ENCODE data around the gene TRAPPC6A. TPM values are rescaled to one million over a fixed set of nuclear protein-coding genes. Genes with fewer than 3 reads are reported as not detected.

TRAPPC6A gene
- total RNA-seq, 1 experiment from 2014 or later = 18.3 TPM

DNA sequence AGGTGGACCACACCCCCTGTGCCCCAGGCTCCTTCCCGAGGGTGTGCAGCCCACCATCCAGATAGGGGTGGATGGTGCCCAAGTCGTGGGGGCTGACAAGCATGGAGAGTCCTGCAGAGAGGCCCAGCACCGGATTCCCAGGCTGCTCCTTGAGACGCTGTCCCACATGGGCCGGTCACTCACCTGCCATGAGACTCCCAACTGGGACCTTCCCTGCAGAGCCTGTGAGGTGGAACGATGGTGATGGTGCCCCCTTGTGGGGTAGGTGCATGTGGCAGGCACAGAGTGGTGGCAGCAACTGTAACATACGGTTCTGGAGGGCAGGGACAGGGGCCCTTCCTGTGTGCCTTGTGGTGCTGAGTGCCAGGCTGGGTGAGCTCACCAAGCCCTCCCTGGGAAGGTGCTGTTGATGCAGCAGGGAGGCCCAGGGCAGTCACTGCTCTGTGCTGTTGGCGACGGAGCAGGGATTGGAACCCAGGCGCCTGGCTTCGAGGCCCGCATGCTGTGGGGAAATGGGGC is 52.0 kb downstream of the TRAPPC6A start:
- CTCF ChIA-PET = no interaction called here
- H4K20me1 ChIP-seq (ENCODE audit: low read length) = no peaks in the 10 kb centered on the region; the same call in none of the 2 replicates

GRCh38 chr19:45125360-45125759 is 52.7 kb downstream of the TRAPPC6A start:
- BruUV-seq (replicated peaks) = no TSS peak
- H3K79me2 ChIP-seq (ENCODE audit: low read length) = peaks cover 55% of the 10 kb centered on the region
- H3K36me3 ChIP-seq (ENCODE audit: low read depth, low read length) = no peaks in the 10 kb centered on the region
- H3F3A ChIP-seq (ENCODE audit: low read length, unreplicated experiment) = peaks cover 4% of the 10 kb centered on the region
- DNase-seq = no peak
- H3K9ac ChIP-seq (ENCODE audit: low read length) = no peak overlapping the region
- H4K20me1 ChIP-seq (ENCODE audit: low read length) = no peaks in the 10 kb centered on the region; the same call in none of the 2 replicates
- H3K9me2 ChIP-seq (replicated peaks; ENCODE audit: low read length) = no peaks in the 10 kb centered on the region
- POLR2A ChIA-PET (ENCODE audit: unreplicated experiment) = no interaction called here
- no peak overlapping the region for H2AFZ ChIP-seq (ENCODE audit: low read length)
- no peak overlapping the region for H3K27ac ChIP-seq (ENCODE audit: low read length)
- H3K4me3 ChIP-seq (ENCODE audit: low read length) = no peak overlapping the region
- CTCF ChIA-PET = no interaction called here
- ATAC-seq = no peak
- H3K9me3 ChIP-seq (ENCODE audit: low read length) = no peaks in the 10 kb centered on the region
- peaks cover 16% of the 10 kb centered on the region for H3K4me1 ChIP-seq (ENCODE audit: insufficient read depth, low read length)
- no peaks in the 10 kb centered on the region for H3K27me3 ChIP-seq (ENCODE audit: low read length)
- intact Hi-C loops (cut with micrococcal nuclease) = loop anchor here (5.0 kb wide), 1 partner anchor 33 kb away; the partner anchor contains the start of gene PPP1R37
- no peak overlapping the region for H3K4me2 ChIP-seq (ENCODE audit: low read length)
- TF ChIP-seq EZH2phosphoT487 (IDR thresholded peaks at IDR 0.05; ENCODE audit: borderline replicate concordance, low read length) (no peak), EZH2 (IDR thresholded peaks at IDR 0.05; ENCODE audit: low read length, unreplicated experiment) (no peak)
- TF ChIP-seq, protein P1, sequence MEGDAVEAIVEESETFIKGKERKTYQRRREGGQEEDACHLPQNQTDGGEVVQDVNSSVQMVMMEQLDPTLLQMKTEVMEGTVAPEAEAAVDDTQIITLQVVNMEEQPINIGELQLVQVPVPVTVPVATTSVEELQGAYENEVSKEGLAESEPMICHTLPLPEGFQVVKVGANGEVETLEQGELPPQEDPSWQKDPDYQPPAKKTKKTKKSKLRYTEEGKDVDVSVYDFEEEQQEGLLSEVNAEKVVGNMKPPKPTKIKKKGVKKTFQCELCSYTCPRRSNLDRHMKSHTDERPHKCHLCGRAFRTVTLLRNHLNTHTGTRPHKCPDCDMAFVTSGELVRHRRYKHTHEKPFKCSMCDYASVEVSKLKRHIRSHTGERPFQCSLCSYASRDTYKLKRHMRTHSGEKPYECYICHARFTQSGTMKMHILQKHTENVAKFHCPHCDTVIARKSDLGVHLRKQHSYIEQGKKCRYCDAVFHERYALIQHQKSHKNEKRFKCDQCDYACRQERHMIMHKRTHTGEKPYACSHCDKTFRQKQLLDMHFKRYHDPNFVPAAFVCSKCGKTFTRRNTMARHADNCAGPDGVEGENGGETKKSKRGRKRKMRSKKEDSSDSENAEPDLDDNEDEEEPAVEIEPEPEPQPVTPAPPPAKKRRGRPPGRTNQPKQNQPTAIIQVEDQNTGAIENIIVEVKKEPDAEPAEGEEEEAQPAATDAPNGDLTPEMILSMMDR (conservative IDR thresholded peaks at IDR 0.05; ENCODE audit: low read depth, low read length) = no peak

More for the DNA sequence above, 52.0 kb downstream of the TRAPPC6A start:
- H3F3A ChIP-seq (ENCODE audit: low read length, unreplicated experiment) = peaks cover 4% of the 10 kb centered on the region
- no peak overlapping the region for H3K27ac ChIP-seq (ENCODE audit: low read length)
- BruUV-seq (replicated peaks) = no TSS peak
- no peak overlapping the region for H3K9ac ChIP-seq (ENCODE audit: low read length)
- no peaks in the 10 kb centered on the region for H3K9me2 ChIP-seq (replicated peaks; ENCODE audit: low read length)
- H3K36me3 ChIP-seq (ENCODE audit: low read depth, low read length) = no peaks in the 10 kb centered on the region
- no peak overlapping the region for H3K4me2 ChIP-seq (ENCODE audit: low read length)
- intact Hi-C loops (cut with micrococcal nuclease) = loop anchor here (5.0 kb wide), 1 partner anchor 34 kb away; the partner anchor contains the start of gene PPP1R37
- DNase-seq (peak; percentile 72), ATAC-seq (peak; percentile 73)
- peaks cover 48% of the 10 kb centered on the region for H3K79me2 ChIP-seq (ENCODE audit: low read length)
- H3K27me3 ChIP-seq (ENCODE audit: low read length) = no peaks in the 10 kb centered on the region
- no peak overlapping the region for H2AFZ ChIP-seq (ENCODE audit: low read length)
- POLR2A ChIA-PET (ENCODE audit: unreplicated experiment) = no interaction called here
- H3K4me3 ChIP-seq (ENCODE audit: low read length) = no peak overlapping the region
- H3K4me1 ChIP-seq (ENCODE audit: insufficient read depth, low read length) = peaks cover 16% of the 10 kb centered on the region
- H3K9me3 ChIP-seq (ENCODE audit: low read length) = no peaks in the 10 kb centered on the region
- TF ChIP-seq EZH2phosphoT487 (IDR thresholded peaks at IDR 0.05; ENCODE audit: borderline replicate concordance, low read length) (no peak), EZH2 (IDR thresholded peaks at IDR 0.05; ENCODE audit: low read length, unreplicated experiment) (no peak)
- TF ChIP-seq, protein P1 (conservative IDR thresholded peaks at IDR 0.05; ENCODE audit: low read depth, low read length) = peak; percentile 76

DNA sequence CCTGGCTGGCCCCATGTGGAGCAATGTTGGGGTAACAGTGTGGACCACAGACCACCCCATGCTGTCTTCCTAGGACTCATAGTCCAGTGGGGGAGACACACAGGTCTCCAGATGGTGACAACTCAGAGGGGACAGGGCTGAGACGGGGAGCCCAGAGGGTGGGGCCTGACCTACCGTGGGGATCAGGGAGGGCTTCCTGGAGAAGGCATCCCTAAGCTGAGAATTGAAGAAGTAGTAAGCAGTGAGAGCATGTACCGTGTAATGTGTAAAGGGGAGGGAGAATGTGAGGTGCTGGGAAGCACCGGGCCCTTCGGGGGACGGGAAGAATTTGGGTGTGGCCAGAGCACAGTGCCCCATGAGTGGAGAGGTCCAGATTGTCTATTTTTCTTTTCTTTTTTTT is 54.0 kb downstream of the TRAPPC6A start:
- Histone ChIP-seq H3K36me3 (ENCODE audit: low read depth, low read length) (no peaks in the 10 kb centered on the region), H4K20me1 (ENCODE audit: low read length) (no peaks in the 10 kb centered on the region; the same call in none of the 2 replicates), H3K9me2 (replicated peaks; ENCODE audit: low read length) (no peaks in the 10 kb centered on the region), H3K4me1 (ENCODE audit: insufficient read depth, low read length) (peaks cover 16% of the 10 kb centered on the region), H3K27me3 (ENCODE audit: low read length) (no peaks in the 10 kb centered on the region), H3K27ac (ENCODE audit: low read length) (peak overlapping the region; percentile 88), H3F3A (ENCODE audit: low read length, unreplicated experiment) (peaks cover 4% of the 10 kb centered on the region), H3K9me3 (ENCODE audit: low read length) (no peaks in the 10 kb centered on the region), H3K9ac (ENCODE audit: low read length) (peak overlapping the region; percentile 52), H3K4me3 (ENCODE audit: low read length) (no peak overlapping the region; the same call in 1 of the 2 replicates), H3K4me2 (ENCODE audit: low read length) (peak overlapping the region; percentile 75), H2AFZ (ENCODE audit: low read length) (no peak overlapping the region), H3K79me2 (ENCODE audit: low read length) (peaks cover 63% of the 10 kb centered on the region)
- DNase-seq (no peak), ATAC-seq (no peak)
- POLR2A ChIA-PET (ENCODE audit: unreplicated experiment) = no interaction called here
- TF ChIP-seq, protein P1 (conservative IDR thresholded peaks at IDR 0.05; ENCODE audit: low read depth, low read length) = no peak
- TF ChIP-seq EZH2 (IDR thresholded peaks at IDR 0.05; ENCODE audit: low read length, unreplicated experiment) (no peak), EZH2phosphoT487 (IDR thresholded peaks at IDR 0.05; ENCODE audit: borderline replicate concordance, low read length) (no peak)
- BruUV-seq (replicated peaks) = no TSS peak
- intact Hi-C loops (cut with micrococcal nuclease) = no loop called here
- CTCF ChIA-PET = no interaction called here
